HG03571 (cell line): ENCODE data around the gene BOD1L2.

Experiments
- ATAC-seq: cut with Tn5 transposase; IDR thresholded peaks from one replicate; pipeline ENCODE4 v1.9.1; 2021; ENCODE audit not compliant: unreplicated experiment

The BOD1L2 gene

DNA sequence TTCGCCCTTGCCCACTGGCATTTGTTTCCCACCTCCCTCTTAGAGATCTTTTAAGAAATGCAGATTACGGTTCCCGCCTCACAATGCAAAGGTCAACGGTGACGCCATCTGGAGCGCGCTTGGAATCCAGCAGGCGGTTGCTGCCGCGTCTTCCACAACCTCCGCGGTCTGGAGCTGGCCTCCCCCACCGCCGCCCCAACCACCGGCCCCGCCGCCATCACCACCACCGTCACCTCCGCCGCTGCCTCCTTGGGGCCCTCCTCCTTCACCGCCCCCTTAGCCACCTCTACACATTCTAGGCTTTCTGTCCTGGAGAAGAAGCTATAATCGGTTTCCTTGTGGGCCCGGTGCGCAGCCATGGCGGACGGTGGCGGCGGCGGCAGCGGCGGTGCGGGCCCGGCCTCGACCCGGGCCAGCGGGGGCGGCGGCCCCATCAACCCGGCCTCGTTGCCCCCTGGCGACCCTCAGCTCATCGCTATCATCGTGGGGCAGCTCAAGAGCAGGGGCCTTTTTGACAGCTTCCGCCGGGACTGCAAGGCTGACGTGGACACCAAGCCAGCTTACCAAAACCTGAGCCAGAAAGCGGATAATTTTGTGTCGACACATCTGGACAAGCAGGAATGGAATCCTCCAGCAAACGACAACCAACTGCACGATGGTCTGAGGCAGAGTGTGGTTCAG lies at the start of gene BOD1L2:
BOD1L2 (plus strand) TSS at position 132 of the 681 bp plus-strand sequence; CDS start at position 358, 226 bp downstream.
- ATAC-seq: no peak

DNA sequence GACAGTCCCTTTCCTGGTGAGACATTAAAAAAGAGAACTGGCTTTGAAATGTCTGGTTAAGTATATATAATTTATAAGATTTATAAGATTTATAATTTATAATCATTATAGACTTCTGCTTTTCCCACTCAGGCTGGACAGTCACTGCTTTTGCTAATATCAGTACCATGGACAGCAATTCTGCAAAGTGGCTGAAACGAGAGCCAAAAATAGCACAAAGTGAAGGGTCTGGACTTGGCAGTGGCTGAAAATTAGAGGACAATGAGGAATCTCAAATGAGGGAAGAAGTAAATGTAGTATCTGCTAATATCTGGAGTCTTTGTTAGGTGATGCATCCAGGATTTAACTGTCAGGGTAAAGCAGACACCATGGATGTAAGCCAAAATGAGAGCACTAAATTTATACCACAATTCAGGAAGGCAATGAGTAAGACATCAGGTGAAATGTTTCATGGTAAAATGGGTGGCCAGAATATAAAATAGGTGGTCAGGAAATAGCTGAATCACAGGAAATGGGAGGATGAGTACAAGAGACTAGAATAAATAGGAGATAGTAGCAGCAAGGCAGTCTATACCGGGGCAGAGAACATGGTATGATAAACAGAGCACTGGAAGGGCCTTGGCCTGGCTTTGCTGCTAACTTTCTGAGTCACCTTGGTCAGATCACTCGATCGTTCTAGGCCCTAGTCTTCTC lies 39.6 kb upstream of the BOD1L2 start:
- no peak for ATAC-seq

DNA sequence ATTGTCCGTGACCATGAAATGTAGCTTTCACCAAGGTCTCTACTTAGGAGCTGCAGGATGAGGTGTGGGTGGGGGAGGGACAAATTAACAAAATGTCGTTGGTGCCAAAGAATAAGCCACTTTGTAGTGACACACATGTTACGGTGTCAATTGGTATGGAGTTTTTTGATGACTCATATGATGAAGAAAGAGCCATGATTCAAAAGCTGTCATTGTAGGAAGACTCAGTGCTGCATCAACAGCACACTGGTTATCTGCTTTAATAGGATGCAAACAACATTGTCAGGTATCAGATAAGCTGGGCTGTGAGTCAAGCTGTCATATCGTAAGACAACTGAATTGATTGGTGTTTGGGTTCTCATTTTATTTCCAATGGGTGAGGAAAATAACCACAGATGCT lies 36.6 kb upstream of the BOD1L2 start:
- ATAC-seq: no peak

DNA sequence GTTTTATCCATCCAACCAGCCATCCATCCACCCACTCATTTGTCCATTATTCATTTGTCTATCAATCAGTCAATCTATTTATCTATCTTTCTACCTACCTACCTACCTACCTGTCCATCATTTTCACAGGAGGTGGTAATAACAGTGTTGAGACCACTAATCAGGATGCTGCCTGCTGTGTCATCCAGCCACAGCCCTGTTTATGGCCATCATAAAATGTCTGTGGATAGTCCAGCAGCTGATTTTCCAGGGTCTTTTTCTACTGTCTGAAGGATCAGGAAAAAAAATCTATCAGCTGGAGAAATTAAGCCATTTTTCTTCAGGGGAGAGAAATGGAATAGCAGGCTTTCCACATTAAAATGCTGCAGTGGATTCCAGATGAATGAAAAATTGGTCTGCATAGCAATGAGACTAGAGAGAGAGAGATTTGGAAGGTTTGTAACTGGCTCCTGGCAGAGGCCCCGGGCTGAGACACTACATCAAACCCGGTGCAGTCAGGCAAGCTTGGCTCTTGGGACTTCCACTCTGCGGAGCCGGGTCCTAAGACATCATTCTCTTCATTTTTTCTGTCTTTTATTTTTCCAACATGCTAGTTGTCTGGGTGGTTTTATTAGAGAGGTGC lies 33.0 kb upstream of the BOD1L2 start:
- ATAC-seq: no peak

DNA sequence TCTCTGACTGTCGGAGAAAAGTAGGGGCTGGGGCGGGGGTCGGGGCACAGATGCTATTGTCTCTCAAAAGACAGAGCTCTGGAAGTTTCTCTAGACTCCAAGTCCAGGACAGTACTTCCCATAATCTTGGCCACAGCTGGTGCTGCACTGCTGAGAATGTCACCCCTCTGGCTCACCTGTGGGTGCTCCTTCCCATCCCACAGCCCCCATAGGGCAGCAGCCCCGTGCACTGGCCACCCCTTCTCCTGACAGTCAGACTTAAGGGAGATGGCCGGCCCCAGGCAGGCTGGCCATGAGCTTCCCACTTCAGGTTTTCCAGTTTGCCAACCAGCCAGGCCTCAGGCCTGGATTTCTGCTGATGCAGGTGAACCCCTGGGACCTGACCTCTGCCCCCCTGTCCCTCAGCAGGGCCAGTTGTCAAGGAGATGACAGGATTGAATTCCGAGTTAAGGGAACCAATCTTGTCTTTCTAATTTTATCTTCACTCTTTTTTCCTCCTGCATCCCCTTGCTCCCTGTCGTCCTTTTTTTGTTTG lies 30.2 kb upstream of the BOD1L2 start:
- ATAC-seq: no peak

DNA sequence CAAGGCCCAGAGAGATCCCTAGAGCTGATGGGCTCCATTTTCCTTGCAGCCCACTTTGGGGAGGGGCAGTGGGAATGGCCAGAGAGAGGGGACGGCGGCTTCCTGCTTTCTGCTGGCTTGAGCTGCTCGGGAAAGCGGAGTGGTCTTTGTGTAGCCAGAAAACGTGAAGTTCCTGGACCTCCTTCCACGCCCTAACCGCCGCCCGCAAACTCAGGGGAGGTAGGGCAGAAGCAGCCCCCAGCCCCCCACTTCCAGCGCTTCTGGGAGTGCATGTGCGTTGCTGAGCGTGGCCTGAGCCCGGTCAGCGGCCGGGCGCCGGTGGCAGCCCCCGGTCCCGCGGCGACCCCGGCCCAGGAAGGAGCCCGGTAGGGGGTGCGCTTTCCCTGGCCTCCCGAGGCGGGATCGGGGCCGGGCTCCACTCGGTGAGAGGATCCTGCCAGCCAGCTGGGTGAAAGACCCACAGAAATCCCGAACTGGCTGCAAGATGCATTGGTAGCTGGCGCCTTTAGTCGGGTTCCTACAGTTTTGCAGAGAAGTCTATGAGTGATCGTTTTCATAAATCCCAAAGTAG lies 25.3 kb upstream of the BOD1L2 start:
- no peak for ATAC-seq

DNA sequence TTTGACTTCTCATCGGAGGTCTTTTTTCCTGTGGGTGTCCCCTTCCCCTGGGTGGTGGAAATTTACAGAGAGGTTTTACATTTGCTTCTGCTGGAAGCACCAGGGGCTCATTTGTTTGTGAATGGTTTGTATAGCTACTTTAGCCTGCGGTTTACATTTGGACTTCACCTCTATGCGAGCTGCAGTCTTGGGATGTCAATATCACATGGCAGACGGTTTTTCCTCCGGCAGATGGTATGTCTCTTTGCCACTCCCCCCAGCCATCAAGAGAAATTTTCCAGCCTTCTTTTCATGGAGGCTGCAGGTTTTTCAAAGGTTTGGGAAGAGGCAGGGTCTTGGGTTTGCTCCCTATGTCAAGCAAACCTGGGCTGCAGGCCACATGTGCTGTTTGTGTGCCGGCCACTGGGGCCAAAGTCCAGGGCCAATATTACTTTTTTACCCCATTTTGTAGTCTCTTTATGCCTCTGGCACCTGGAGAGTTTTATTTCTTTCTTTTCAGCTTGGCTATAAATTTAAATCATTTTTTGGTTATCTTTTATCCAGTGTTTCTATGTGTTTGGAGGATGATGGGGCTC lies 23.9 kb upstream of the BOD1L2 start:
- no peak for ATAC-seq

DNA sequence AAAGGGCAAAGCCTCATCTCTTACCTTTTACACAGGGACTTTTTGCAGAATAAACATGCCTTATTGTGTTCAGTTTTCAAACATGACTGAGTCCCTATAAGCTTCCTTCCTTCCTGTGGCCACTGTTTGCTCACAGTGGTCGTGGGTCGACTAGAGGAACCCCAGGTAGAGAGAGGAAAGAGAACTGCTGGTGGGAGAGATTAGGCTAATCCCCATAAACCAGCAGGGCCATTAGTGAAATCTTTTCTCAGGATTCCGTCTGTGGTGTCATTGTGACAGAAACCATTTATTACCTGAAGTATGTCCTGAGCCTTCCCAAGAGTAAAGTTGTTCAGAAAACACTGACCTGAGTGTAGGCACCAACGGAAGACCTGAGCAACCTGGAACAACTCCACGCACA lies 21.3 kb upstream of the BOD1L2 start:
- ATAC-seq: no peak

DNA sequence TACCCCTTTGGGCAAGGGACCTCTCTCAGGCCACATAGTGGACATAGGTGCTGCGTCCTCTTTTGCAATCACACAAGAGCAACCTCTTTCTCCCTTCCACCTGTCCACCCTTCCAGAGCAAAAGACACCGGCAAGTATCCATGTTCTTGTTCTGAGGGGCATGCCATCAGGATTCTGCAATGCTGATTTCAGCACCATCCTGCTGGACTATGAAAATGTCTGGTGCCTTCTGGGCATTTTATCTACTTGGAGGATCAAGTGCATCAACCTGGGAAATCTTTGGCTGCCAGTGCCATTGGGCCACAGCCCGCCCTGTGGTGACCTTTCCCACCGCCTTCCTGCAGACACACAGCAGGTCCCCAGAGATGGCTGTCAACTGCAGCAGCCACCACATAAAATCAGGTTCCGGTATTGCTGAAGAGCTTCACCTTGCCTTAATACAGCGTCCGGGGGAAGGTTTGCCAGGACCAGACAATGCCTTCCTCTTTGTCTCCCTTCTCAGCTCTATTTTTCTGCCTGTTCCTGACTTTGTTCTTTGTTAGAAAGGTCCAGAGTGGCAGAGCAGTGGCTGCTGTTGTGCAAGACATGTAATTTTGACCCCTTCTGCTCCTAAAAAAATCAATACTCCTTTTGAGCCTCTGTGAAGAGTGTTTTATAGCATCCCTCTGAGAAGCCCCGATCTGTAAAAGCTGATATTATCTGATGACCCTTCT lies 18.5 kb upstream of the BOD1L2 start:
- ATAC-seq: no peak

DNA sequence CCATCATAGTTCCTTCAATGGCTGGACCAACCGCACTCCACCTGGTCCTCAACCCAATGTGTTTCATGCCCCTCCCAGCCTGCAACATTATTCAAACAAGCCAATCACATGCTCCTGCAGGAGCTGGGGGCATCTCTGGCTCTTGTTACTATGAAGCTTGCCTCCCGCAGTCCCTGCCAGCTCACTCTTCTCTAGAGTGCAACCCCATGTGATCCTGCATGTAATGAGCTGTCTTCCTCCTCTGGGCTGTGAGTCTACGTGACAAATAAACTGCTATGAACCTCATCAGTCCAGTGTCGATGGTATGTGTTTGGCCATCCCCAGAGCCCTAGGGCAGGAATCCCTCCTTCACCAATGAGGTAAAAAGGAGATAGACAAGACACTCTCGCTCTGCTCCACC lies 15.8 kb upstream of the BOD1L2 start:
- ATAC-seq: no peak

DNA sequence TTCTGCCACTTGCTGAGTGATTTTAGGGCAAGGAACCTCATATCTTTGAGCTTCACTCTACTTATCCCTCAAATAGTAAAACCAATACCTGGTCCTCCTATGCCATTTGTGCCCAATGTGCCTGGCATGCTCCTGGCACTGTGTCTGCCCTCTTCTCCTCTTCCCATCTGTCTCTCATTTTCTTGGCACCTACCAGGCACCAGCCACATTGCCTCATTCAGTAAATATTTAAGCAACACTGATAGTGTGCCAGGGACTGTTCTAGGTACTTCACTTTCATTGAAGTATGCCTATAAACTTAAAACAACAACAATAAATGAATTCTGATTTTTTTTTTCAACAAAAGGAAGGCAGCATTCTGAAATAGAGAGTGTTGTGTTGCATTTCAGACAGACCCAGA lies 15.1 kb upstream of the BOD1L2 start:
- no peak for ATAC-seq

DNA sequence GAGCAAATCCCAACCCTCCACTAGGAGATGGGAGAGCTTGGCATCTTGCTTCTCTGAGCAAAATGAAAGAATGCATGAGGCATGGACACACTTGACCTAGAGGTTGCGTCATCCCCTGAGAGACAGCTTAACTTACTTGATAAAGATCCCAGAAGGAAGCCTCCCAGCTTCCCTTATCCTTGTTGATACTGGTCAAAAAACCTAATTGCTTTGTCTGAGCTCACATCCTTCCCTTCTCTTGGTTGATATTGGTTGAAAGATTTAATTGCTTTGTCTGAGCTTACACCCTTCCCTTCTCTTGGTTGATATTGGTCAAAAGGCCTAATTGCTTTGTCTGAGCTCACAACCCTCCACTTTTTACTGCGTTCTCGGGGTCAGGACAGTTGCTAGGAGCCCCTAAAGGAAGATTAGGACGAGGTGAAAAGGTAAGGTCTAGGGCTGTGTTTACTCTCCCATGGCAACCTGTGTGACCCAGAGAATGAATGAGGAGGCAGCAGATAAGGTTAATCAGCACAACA lies 12.2 kb upstream of the BOD1L2 start:
- ATAC-seq: no peak

DNA sequence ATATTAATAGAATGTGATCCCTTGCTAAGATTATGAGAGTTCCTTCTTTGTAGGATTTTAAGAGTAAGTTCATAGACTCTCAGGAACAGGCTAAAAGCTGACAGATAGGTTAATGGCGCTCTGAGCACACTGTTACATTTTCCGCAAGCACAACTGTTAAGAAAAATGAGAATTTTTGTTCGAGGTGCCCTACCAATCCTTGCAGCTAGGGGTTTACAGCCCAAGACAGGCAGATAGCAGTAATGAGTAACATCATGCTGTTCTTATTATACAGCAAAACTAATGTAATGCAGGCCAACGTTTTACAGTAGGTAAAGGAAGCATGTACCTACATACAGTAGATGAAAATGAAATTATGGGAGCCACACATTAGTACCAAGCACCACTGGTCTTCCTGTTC lies 11.2 kb upstream of the BOD1L2 start:
- no peak for ATAC-seq

DNA sequence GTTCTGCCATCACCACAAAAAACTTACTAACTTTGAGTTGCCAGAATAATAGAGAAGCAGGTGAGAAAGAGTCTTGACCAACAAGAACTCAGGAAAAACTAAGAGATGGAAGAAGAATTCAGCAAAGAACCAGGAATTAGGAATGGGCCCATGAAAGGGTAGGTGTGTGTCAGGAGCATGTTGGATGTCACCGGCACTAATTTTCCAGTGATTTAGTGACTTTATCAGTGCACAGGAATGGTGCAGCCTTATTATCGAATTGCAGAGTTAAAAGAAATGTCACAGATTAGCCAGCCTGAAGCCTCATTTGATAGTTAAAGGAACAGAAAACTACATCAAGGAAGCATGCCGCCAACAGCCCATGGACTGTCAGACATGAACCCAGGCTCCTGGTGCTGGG lies 9.0 kb upstream of the BOD1L2 start:
- ATAC-seq: no peak

DNA sequence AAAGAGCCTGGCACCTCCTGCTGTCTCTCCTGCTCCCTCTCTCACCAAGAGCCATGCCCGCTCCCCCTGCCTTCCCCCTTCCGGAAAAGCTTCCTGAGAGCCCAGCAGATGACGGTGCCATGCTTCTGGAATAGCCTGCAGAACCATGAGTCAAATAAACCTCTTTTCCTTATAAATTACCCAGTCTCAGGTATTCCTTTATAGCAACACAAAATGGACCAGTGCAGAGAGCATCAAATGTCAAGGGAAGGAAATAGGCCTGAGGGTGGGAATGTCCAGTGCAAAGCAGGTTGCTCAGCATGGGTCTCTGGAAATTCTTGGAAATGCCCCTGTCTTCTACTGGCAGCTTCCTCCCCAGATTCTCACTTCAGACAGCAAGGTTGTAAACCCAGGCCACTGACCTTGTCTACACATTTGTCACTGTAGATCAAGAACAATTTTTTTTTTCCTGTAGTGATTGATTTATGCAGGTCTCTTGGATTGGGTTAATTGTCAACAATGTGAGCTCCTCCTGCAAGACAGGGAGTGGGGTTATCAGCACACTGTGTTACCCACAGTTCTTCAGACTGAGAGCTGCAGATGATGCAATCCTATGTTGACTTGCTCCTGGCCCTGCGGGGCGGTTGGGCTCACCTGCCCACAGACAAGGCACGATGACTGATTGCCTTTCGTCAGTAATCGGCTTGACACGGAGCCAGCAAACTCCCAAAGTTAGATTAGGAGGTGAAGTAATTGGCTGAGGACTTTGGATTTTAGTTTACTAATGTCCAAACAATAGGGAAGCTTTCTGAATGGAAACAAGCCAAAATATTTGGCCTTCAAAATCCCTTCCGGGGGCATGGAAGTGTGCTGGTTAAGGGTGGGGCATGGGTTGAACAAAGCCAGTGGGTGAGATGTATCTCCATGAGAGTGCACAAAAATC lies 5.4 kb upstream of the BOD1L2 start:
- ATAC-seq: no peak

DNA sequence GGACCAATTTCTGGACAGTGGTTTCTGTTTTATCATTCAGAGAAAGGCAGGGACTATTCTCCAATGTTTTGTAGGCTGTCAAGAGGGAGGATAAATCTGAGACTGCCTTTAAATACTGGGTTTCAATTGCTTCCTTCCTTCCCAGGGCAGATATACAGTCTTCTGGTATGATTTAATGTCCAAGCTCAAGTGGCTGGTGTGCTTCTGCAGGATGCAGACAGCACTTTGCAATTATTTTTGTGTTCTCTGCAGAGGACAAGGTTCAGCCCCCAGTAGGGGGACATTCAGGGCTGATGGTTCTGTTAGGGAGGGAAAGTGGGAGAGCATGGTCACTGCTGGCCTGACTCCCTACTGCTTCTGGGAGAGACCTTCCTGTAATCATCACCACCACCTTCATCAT lies 4.6 kb upstream of the BOD1L2 start:
- ATAC-seq: no peak

DNA sequence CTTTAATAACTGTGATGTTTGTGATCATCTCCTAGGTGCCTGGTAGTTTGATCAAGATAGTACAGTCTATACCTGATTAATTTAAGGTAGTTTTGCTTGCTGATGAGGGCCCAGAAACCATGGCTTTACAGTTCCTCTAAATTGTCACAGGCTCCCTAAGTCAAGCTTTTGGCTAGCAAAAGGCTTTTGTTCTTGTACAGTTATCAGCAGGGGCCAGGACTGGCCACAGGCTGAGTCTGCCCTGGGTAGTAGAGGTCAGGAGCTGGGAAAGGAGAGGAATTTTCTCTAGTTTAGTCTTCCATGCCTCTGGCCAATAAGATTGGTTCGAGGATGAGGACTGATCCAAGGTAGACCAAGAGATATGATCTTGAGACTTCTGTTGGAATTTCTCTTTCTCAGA lies 3.6 kb upstream of the BOD1L2 start:
- ATAC-seq: no peak

DNA sequence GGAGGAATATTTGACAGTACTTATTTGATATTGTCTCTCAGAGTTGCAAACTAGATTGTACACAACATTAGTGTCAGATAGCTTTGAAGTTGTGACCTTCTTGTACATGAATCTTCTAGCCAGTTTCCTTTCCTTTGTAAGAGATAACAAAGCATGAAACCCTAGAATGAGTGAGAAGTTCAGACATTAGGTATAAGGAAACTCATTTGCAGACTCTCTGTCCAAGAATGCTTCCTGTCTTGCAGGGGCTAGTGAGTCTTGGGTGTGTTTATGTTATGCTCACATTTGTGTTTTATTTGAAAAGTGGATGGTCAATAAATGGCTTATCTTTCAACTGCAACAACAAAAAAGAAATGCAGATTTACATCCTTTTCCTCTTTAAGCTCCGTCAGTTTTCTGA lies 1.4 kb downstream of the BOD1L2 start:
- no peak for ATAC-seq

DNA sequence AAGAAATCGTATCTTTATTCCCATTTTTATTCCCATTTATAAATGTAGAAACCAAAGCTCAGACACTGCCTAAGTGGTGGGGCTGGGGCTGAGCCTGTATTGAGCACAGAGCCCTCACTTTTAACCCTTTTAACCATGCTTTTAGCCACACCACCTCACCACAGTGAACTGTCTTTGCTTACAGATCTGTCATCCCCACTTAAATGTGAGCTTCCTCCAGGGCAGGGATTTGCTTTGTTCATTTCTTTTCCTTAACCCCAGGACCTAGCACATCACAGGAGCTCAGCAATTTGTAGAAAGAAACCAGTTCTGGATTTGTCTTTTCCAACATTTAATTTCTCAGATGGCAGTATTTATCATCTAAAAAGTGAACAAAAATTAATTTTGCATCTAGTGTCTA lies 2.2 kb downstream of the BOD1L2 start:
- ATAC-seq: no peak

DNA sequence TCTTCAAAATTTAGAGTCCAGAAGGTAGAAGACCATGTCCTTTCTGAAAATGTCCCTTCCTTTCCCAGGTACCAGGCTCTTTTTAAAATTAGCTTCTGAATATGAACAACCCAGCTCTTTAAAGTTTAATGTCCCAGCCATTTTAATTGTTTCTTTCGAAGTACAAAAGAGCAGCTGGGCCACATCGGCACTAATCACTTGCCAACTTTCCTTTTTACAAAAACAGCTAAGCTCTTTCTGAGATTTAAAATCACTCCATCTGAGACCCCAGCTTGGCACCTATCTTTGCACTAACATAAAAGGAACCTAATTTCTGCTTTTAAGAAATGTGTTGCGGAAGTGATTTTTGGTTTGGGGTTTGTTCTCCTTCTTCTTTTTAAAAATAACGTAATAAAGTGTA lies 2.6 kb downstream of the BOD1L2 start:
- no peak for ATAC-seq
